SU-DHL-6 (cell line): ENCODE measurements around the gene RXFP3.
"Not testable (repeated sequence)": the region's sequence is repeated elsewhere in the genome, so short reads cannot be mapped to it uniquely, and the experiment has no call there.

Experiments
- H2AFZ ChIP-seq: fragments of 200-600 bp; sonication (generic); 2 replicates; pipeline ENCODE4 v1.6.1; 2014; ENCODE audit warnings: low read depth, mild to moderate bottlenecking, moderate library complexity, mixed read lengths, antibody characterized with exemption, low read length; ENCODE audit not compliant: severe bottlenecking
- H3F3A ChIP-seq: fragments of 200-600 bp; shearing (Covaris generic); 2 replicates; pipeline ENCODE4 v1.6.0; 2016; ENCODE audit warnings: antibody characterized with exemption, mild to moderate bottlenecking; ENCODE audit not compliant: insufficient read depth
- H3K27ac ChIP-seq: fragments of 200-600 bp; sonication (generic); 2 replicates; pipeline ENCODE4 v1.5.1; 2016; ENCODE audit warnings: low read depth, mild to moderate bottlenecking, low read length, moderate library complexity, mixed read lengths
- H3K27me3 ChIP-seq: fragments of 200-600 bp; sonication (generic), shearing (Covaris generic); 2 replicates; pipeline ENCODE4 v1.6.0; 2014; ENCODE audit warnings: mild to moderate bottlenecking, low read length
- H3K36me3 ChIP-seq: fragments of 200-600 bp; sonication (generic); 2 replicates; pipeline ENCODE4 v1.6.1; 2014; ENCODE audit warnings: mild to moderate bottlenecking, low read length, mixed read lengths
- H3K4me2 ChIP-seq: fragments of 300-600, 200-600 bp; shearing (Covaris generic), sonication (generic); 2 replicates; pipeline ENCODE4 v1.6.0; 2014; ENCODE audit warnings: low read length, low read depth, mild to moderate bottlenecking; ENCODE audit not compliant: poor library complexity, severe bottlenecking
- H3K4me3 ChIP-seq: fragments of 200-600 bp; sonication (generic); 2 replicates; pipeline ENCODE4 v1.5.1; 2014; ENCODE audit warnings: antibody characterized with exemption, low read length, mild to moderate bottlenecking, mixed read lengths; ENCODE audit not compliant: insufficient read depth, poor library complexity, severe bottlenecking
- H3K79me2 ChIP-seq: fragments of 200-600 bp; sonication (generic); 2 replicates; pipeline ENCODE4 v1.6.1; 2014; ENCODE audit warnings: mild to moderate bottlenecking, low read length, moderate library complexity; ENCODE audit not compliant: insufficient read depth
- H3K9ac ChIP-seq: fragments of 200-600 bp; sonication (generic); 2 replicates; pipeline ENCODE4 v1.7.0; 2014; ENCODE audit warnings: mild to moderate bottlenecking, low read length
- H3K9me2 ChIP-seq: fragments of 200-600 bp; sonication (generic); replicated peaks from 2 replicates; pipeline ENCODE4 v1.6.1; 2014; ENCODE audit warnings: low read length; ENCODE audit not compliant: insufficient read depth
- H3K9me3 ChIP-seq: fragments of 200-600 bp; sonication (generic); 2 replicates; pipeline ENCODE4 v1.6.1; 2014; ENCODE audit warnings: low read length, mixed read lengths; ENCODE audit not compliant: insufficient read depth
- H4K20me1 ChIP-seq: fragments of 200-600 bp; sonication (generic); 2 replicates; pipeline ENCODE4 v1.6.1; 2014; ENCODE audit warnings: low read depth, mild to moderate bottlenecking, antibody characterized with exemption, low read length, moderate library complexity, mixed read lengths
- EZH2phosphoT487 ChIP-seq: fragments of 200-600 bp; sonication (generic), shearing (Covaris generic); conservative IDR thresholded peaks from 2 replicates; pipeline ENCODE4 v1.6.1; 2018; ENCODE audit warnings: mild to moderate bottlenecking, antibody characterized with exemption, low read length, moderate library complexity, mixed read lengths
- TF ChIP-seq, protein P1 (sequence below): fragments of 200-600 bp; sonication (generic); IDR thresholded peaks from one replicate; pipeline ENCODE4 v1.5.1; 2017; ENCODE audit warnings: antibody characterized with exemption, mild to moderate bottlenecking, low read length, moderate library complexity; ENCODE audit not compliant: insufficient read depth, poor library complexity, severe bottlenecking

RXFP3 gene

DNA sequence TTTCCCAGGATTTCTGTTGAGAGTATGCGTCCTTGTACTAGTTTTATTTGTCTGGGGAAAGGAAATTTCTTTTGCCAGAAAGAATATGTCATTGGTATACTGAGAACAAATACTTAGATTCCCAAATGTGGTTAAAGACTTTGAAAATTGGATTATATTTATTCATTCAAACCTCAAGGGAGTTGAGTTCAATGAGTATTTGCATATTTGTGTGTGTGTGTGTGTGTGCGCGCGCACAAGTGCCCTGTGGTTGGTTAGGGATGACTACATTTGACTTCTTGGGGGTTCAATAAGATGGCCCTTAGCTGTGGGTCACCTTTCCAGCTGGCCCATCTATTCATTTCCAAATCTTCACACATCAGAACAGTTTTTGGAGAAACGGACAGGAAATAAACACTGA is 4.9 kb downstream of the RXFP3 start:
- no peak overlapping the region for H3K27ac ChIP-seq
- no peaks in the 10 kb centered on the region for H4K20me1 ChIP-seq
- no peak for TF ChIP-seq EZH2phosphoT487
- no peaks in the 10 kb centered on the region for H3K27me3 ChIP-seq
- H3K36me3 ChIP-seq, result no peaks in the 10 kb centered on the region
- no peaks in the 10 kb centered on the region for H3F3A ChIP-seq
- H3K9ac ChIP-seq, result no peak overlapping the region
- H3K4me2 ChIP-seq, result no peak overlapping the region
- H3K9me3 ChIP-seq, result no peaks in the 10 kb centered on the region
- no peak overlapping the region for H2AFZ ChIP-seq
- no peaks in the 10 kb centered on the region for H3K79me2 ChIP-seq
- no peak overlapping the region for H3K4me3 ChIP-seq
- H3K9me2 ChIP-seq, result no peaks in the 10 kb centered on the region

DNA sequence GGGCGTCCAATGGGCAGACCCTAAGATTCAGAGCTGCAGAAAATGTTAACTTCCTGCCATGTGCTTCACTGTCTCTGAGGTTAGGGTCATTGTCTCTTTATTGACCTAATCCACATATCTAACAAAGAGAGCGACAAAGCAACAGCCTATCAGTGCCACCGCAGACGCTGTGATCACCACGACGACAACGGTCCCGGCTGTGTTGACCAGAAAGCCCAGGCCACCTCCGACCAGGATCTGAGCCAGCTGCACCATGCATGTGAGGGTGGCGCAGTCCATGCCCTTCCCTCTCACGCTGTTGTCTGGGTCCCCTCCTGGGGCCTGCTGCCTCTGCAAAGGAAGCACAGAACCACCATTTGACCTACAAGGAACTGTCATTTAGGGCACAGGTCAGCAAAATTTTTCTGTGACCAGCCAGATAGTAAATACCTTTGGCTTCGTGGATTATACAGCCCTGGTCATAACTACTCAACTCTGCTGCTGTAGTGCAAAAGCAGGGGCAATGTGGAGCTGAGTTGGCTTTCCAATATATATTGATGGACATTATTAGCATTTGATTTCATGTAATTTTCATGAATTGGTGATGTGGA is 8.5 kb downstream of the RXFP3 start:
- TF ChIP-seq, protein P1, sequence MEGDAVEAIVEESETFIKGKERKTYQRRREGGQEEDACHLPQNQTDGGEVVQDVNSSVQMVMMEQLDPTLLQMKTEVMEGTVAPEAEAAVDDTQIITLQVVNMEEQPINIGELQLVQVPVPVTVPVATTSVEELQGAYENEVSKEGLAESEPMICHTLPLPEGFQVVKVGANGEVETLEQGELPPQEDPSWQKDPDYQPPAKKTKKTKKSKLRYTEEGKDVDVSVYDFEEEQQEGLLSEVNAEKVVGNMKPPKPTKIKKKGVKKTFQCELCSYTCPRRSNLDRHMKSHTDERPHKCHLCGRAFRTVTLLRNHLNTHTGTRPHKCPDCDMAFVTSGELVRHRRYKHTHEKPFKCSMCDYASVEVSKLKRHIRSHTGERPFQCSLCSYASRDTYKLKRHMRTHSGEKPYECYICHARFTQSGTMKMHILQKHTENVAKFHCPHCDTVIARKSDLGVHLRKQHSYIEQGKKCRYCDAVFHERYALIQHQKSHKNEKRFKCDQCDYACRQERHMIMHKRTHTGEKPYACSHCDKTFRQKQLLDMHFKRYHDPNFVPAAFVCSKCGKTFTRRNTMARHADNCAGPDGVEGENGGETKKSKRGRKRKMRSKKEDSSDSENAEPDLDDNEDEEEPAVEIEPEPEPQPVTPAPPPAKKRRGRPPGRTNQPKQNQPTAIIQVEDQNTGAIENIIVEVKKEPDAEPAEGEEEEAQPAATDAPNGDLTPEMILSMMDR, result no peak
- no peak for TF ChIP-seq EZH2phosphoT487
- H3K4me3 ChIP-seq, result no peak overlapping the region
- H3K9me3 ChIP-seq, result no peaks in the 10 kb centered on the region
- no peaks in the 10 kb centered on the region for H3K9me2 ChIP-seq
- no peak overlapping the region for H3K27ac ChIP-seq
- no peaks in the 10 kb centered on the region for H3K79me2 ChIP-seq
- H3K4me2 ChIP-seq, result no peak overlapping the region
- no peaks in the 10 kb centered on the region for H3F3A ChIP-seq
- no peak overlapping the region for H2AFZ ChIP-seq
- no peaks in the 10 kb centered on the region for H4K20me1 ChIP-seq
- H3K36me3 ChIP-seq, result no peaks in the 10 kb centered on the region
- H3K27me3 ChIP-seq, result no peaks in the 10 kb centered on the region
- no peak overlapping the region for H3K9ac ChIP-seq

DNA sequence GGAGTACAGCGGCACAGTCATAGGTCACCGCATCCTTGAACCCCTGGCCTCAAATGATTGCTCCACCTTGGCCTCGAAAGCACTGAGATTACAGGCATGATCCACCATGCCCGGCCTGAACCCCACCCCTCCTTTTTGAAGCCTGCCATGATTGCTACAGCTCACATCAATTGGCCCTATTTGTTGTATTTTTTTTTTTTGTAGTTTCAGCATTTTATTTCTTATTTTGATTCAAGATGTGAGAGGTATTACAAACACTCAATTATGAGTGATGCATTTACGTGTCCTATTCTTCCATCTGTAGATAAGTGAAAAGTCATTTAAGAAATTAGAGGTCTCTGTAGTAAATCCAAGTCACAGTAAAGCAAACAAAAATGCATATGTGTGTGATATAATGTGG is 16.0 kb downstream of the RXFP3 start:
- H3K79me2 ChIP-seq, H3F3A ChIP-seq, H3K27me3 ChIP-seq, H4K20me1 ChIP-seq, H3K4me3 ChIP-seq, H3K9me2 ChIP-seq, H3K4me2 ChIP-seq, H3K27ac ChIP-seq, H2AFZ ChIP-seq, H3K9ac ChIP-seq, H3K9me3 ChIP-seq, H3K36me3 ChIP-seq: not testable (repeated sequence)

DNA sequence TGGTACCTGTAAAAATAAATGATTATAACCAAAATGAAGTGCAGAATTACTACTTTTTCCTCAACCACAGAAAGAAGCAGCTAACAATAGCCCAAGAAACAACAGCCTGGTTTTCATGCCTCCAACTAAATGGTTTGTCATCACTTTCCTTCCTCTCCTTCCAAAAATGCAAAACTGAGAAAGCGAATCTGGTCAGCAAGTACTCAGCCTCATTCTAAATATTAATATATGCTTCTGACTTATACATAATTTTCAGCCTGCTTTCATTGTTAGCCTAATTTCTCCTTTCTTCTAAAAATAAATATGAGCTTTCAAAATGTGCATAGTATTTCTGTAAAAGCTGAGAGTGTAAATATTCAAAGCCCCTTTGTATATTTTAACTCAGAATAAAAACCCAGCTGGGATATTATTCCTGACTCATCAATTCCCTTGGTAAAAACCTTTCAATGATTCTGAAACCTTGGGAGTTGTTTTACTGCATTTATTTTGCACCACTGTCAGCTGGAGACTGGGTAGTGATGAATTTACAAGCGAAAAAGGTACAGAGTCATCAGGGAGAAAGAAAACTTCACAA is 21.5 kb downstream of the RXFP3 start:
- H3K4me3 ChIP-seq, result no peak overlapping the region
- H3K9me3 ChIP-seq, result no peaks in the 10 kb centered on the region
- no peaks in the 10 kb centered on the region for H3K79me2 ChIP-seq
- no peak overlapping the region for H3K9ac ChIP-seq
- no peaks in the 10 kb centered on the region for H3F3A ChIP-seq
- H2AFZ ChIP-seq, result no peak overlapping the region
- no peaks in the 10 kb centered on the region for H3K36me3 ChIP-seq
- no peaks in the 10 kb centered on the region for H3K27me3 ChIP-seq
- no peaks in the 10 kb centered on the region for H4K20me1 ChIP-seq
- TF ChIP-seq, protein P1, result no peak
- TF ChIP-seq EZH2phosphoT487, result no peak
- H3K27ac ChIP-seq, result no peak overlapping the region
- no peak overlapping the region for H3K4me2 ChIP-seq
- no peaks in the 10 kb centered on the region for H3K9me2 ChIP-seq
